Adrenal gland (tissue), 12 donors: ENCODE measurements around the gene ITPR1. TPM values are rescaled to one million over a fixed set of nuclear protein-coding genes. Genes with fewer than 3 reads are reported as not detected.
A peak's percentile ranks its signal among the peaks of the same experiment; 100 is the strongest.

ENCODE experiments used
- DNase-seq, 7 donors: peaks; one replicate each; pipeline ENCODE4 v3.0.0-alpha.2; 2019 to 2020
- H3K27ac ChIP-seq, 5 donors: fragments of 200-600 bp; sonication (generic) in 4 of 5; 1 replicate in 3 of 5; 2 replicates in 2 of 5; pipeline versions ENCODE4 v1.5.1 to v1.8.0; 2016 to 2020; ENCODE audit warnings: mild to moderate bottlenecking in 1 of 5
- H3K27me3 ChIP-seq: fragments of 200-600 bp; 2 replicates; pipeline ENCODE4 v1.8.0; 2021
- H3K36me3 ChIP-seq, 2 donors: fragments of 200-600 bp; replicated peaks in 1 of 2; 1 replicate in 1 of 2; 2 replicates in 1 of 2; pipeline versions ENCODE4 v1.5.1 to v1.8.0; 2018 to 2022
- H3K4me1 ChIP-seq, 2 donors: fragments of 200-600 bp; replicated peaks in 1 of 2; 1 replicate in 1 of 2; 2 replicates in 1 of 2; pipeline versions ENCODE4 v1.5.1 to v1.8.0; 2018 to 2021
- H3K4me3 ChIP-seq, 4 donors: fragments of 200-600 bp; sonication (generic) in 3 of 4; one replicate each; pipeline ENCODE4 v1.5.1; 2016 to 2018
- H3K9me3 ChIP-seq, 3 donors: fragments of 200-600 bp; sonication (generic) in 1 of 3; replicated peaks in 1 of 3; 1 replicate in 2 of 3; 2 replicates in 1 of 3; pipeline versions ENCODE4 v1.5.1 to v1.8.0; 2016 to 2021
- CTCF ChIP-seq, 6 experiments: fragments of 450-650 bp in 4 of 6; fragments of 200-600 bp in 2 of 6; sonication (generic) in 1 of 6; IDR thresholded peaks; 1 replicate in 5 of 6; 2 replicates in 1 of 6; pipeline versions ENCODE4 v1.5.1 to v1.8.0; 2016 to 2021; ENCODE audit warnings: antibody characterized with exemption in 6 of 6, mild to moderate bottlenecking in 2 of 6, moderate library complexity in 1 of 6
- POLR2A ChIP-seq, 2 donors: fragments of 450-650 bp; IDR thresholded peaks; one replicate each; pipeline ENCODE4 v1.6.1; 2017; ENCODE audit warnings: antibody characterized with exemption in 2 of 2, mild to moderate bottlenecking in 2 of 2, moderate library complexity in 1 of 2
- WGBS, 4 donors: extraction: QIAGEN DNeasy Blood & Tissue Kit in 2 of 4; methylation state at CpG; one replicate each; pipeline versions ENCODE4 v1.1.5 to v1.1.7; 2013 to 2017; 5-methylcytosine and 5-hydroxymethylcytosine counted together
- intact Hi-C, 2 donors: fragments of 100-400 bp; cut with DNase I; formaldehyde crosslinking; loops; one replicate each; pipeline versions ENCODE4 v1.14.1 to v1.15.0; 2022 to 2023
- polyA plus RNA-seq, 3 donors: library from polyadenylated mRNA; stranded (reverse); fragments of 200-250 nt in 2 of 3; fragments of 350-450 nt in 1 of 3; fragmentation: Illumina TruSeq in 1 of 3; extraction: RNeasy Lipid Tissue Mini Kit (QIAGEN cat#74804) in 1 of 3; gene quantifications; one replicate each; pipeline ENCODE4 v1.2.3, GENCODE V29; 2013 to 2014
- total RNA-seq, 9 donors: library from RNA; depleted of rRNA in 4 of 9; stranded (reverse); fragments of >200 nt in 4 of 9; fragments of 120-200 nt in 1 of 9; fragmentation: NEBNext Ultra II Directional in 1 of 9; extraction: Animal tissue kit (Norgen Biotek cat#: 25700) in 1 of 9; gene quantifications; one replicate each; pipeline versions ENCODE4 v1.1.0 to v1.2.4, GENCODE V29; 2013 to 2023
- donor health status: healthy with polysubstance abuse.
- donor health status: Bipolar disorder and iron deficiency.
- donor health status: DM: yes; HTN: yes; CAD: no.
- donor health status: DM: no; HTN: no; CAD: no.
- donor health status: DM: no; HTN: no; CAD: no.
- donor health status: DM: yes; HTN: yes; CAD: no.

ITPR1 gene
- total and polyA plus RNA-seq, 12 donors, result 21.6 to 198 (median 76.6) TPM

GRCh38 chr3:4833471-4833870 is 340.3 kb downstream of the ITPR1 start:
- no peak overlapping the region for H3K4me3 ChIP-seq
- no peak for DNase-seq
- H3K27me3 ChIP-seq, result no peaks in the 10 kb centered on the region
- no peak overlapping the region for H3K27ac ChIP-seq
- intact Hi-C loops, result no loop called here
- TF ChIP-seq CTCF (IDR thresholded peaks at IDR 0.05) (no peak), POLR2A (IDR thresholded peaks at IDR 0.05) (no peak)
- 92 to 98% (median 97%) methylated on average over 5 of the region's 5 CpGs for WGBS, 4 donors
- H3K4me1 ChIP-seq, result peaks cover 0 to 12% of the 10 kb centered on the region in 2 donors
- no peaks in the 10 kb centered on the region for H3K36me3 ChIP-seq
- no peaks in the 10 kb centered on the region for H3K9me3 ChIP-seq

- 78 to 93% (median 82%) methylated on average over 8 of the region's 8 CpGs for WGBS, 4 donors
- no peaks in the 10 kb centered on the region for H3K27me3 ChIP-seq
- intact Hi-C loops, result no loop called here
Observed at GRCh38 chr3:4834403-4834866, 341.3 kb downstream of the ITPR1 start.

GRCh38 chr3:4835616-4836043 is 342.5 kb downstream of the ITPR1 start:
- no peaks in the 10 kb centered on the region for H3K27me3 ChIP-seq
- intact Hi-C loops, result no loop called here
- WGBS, 4 donors, result 55 to 73% (median 63%) methylated on average over 3 of the region's 3 CpGs
- no peak overlapping the region for H3K4me3 ChIP-seq
- TF ChIP-seq CTCF (IDR thresholded peaks at IDR 0.05), result no peak
- TF ChIP-seq POLR2A (IDR thresholded peaks at IDR 0.05), result no peak
- DNase-seq, result no peak
- H3K36me3 ChIP-seq, result peaks cover 0 to 4% of the 10 kb centered on the region in 2 donors
- peaks cover 0 to 7% of the 10 kb centered on the region in 2 donors for H3K4me1 ChIP-seq
- H3K9me3 ChIP-seq, result no peaks in the 10 kb centered on the region
- H3K27ac ChIP-seq, result no peak overlapping the region

More at GRCh38 chr3:4834403-4834866, 341.3 kb downstream of the ITPR1 start:
- H3K9me3 ChIP-seq, result no peaks in the 10 kb centered on the region
- DNase-seq, result no peak
- no peak overlapping the region for H3K4me3 ChIP-seq
- no peak overlapping the region for H3K27ac ChIP-seq
- peaks cover 0 to 7% of the 10 kb centered on the region in 2 donors for H3K4me1 ChIP-seq
- H3K36me3 ChIP-seq, result peaks cover 0 to 4% of the 10 kb centered on the region in 2 donors
- TF ChIP-seq POLR2A (IDR thresholded peaks at IDR 0.05) (no peak), CTCF (IDR thresholded peaks at IDR 0.05) (no peak)

GRCh38 chr3:4836516-4836915 is 343.4 kb downstream of the ITPR1 start:
- WGBS, 4 donors, result 47 to 72% (median 69%) methylated on average over 2 of the region's 2 CpGs
- peak in 1 of 7 donors; percentile 51 for DNase-seq
- Histone ChIP-seq H3K27me3 (no peaks in the 10 kb centered on the region), H3K4me1 (peaks cover 0 to 6% of the 10 kb centered on the region in 2 donors), H3K4me3 (no peak overlapping the region), H3K36me3 (peaks cover 0 to 4% of the 10 kb centered on the region in 2 donors), H3K9me3 (no peaks in the 10 kb centered on the region), H3K27ac (no peak overlapping the region)
- TF ChIP-seq POLR2A (IDR thresholded peaks at IDR 0.05) (no peak), CTCF (IDR thresholded peaks at IDR 0.05) (no peak)
- intact Hi-C loops, result no loop called here
